Measurements from ENCODE around the gene SCARF1.
A peak's percentile ranks its signal among the peaks of the same experiment; 100 is the strongest.

The SCARF1 gene

GRCh38 chr17:1648173-1648962 is 2.8 kb upstream of the SCARF1 start:
- no peak for DNase-seq

GRCh38 chr17:1647802-1648171 is 2.3 kb upstream of the SCARF1 start:
- DNase-seq: no peak

GRCh38 chr17:1646199-1646875 is 805 bp upstream of the SCARF1 start:
- DNase-seq: no peak

- peak in 1 of 5 donors; percentile 34 for DNase-seq
Observed at GRCh38 chr17:1644493-1645206, 882 bp downstream of the SCARF1 start.

- DNase-seq: no peak
Observed at GRCh38 chr17:1643999-1644492, 1.5 kb downstream of the SCARF1 start.

GRCh38 chr17:1643293-1643998 is 2.1 kb downstream of the SCARF1 start:
- DNase-seq: peak; percentile 30 to 83 (median 72)

- no peak for DNase-seq
Observed at GRCh38 chr17:1641065-1641403, 4.5 kb downstream of the SCARF1 start.

- no peak for DNase-seq
Observed at GRCh38 chr17:1640329-1641064, 5.0 kb downstream of the SCARF1 start.

GRCh38 chr17:1639549-1640180 is 5.9 kb downstream of the SCARF1 start:
- DNase-seq: no peak

- DNase-seq: no peak
Observed at GRCh38 chr17:1638624-1639300, 6.8 kb downstream of the SCARF1 start.

- no peak for DNase-seq
Observed at GRCh38 chr17:1638171-1638590, 7.4 kb downstream of the SCARF1 start.

- no peak for DNase-seq
Observed at GRCh38 chr17:1636732-1637285, 8.7 kb downstream of the SCARF1 start.

- DNase-seq: no peak
Observed at GRCh38 chr17:1635675-1636465, 9.7 kb downstream of the SCARF1 start.

GRCh38 chr17:1634841-1635650 is 10.5 kb downstream of the SCARF1 start:
- no peak for DNase-seq

GRCh38 chr17:1630662-1631061 is 14.9 kb downstream of the SCARF1 start:
- no peak for DNase-seq

GRCh38 chr17:1629504-1630310 is 15.8 kb downstream of the SCARF1 start:
- DNase-seq: peak; percentile 44 to 65 (median 53)

GRCh38 chr17:1628856-1629503 is 16.6 kb downstream of the SCARF1 start:
- DNase-seq: peak; percentile 75 to 85 (median 85)
